Activated gamma-delta T cell treated with anti-CD3 and anti-CD28 coated beads, Interleukin-2, amount 50 U/mL, for 16 hours (primary cell): Measurements from ENCODE around the gene FOXD3.

ENCODE experiments used
- DNase-seq: peaks from one replicate; pipeline ENCODE4 v3.0.0-alpha.2; 2020; ENCODE audit warnings: low read depth

Gene FOXD3

GRCh38 chr1:63322114-63322943, at the start of gene FOXD3:
Gene FOXD3 (plus strand): TSS chr1:63322567. CDS start chr1:63323059, 492 bp downstream.
- DNase-seq: no peak

GRCh38 chr1:63272811-63273210, 49.6 kb upstream of the FOXD3 start:
- no peak for DNase-seq

- no peak for DNase-seq
Observed at GRCh38 chr1:63274371-63274770, 48.0 kb upstream of the FOXD3 start.

GRCh38 chr1:63274979-63275378, 47.4 kb upstream of the FOXD3 start:
- no peak for DNase-seq

- no peak for DNase-seq
Observed at GRCh38 chr1:63276624-63277023, 45.7 kb upstream of the FOXD3 start.

GRCh38 chr1:63277195-63278192, 44.9 kb upstream of the FOXD3 start:
- DNase-seq: no peak

- no peak for DNase-seq
Observed at GRCh38 chr1:63281753-63282152, 40.6 kb upstream of the FOXD3 start.

- no peak for DNase-seq
Observed at GRCh38 chr1:63289135-63289534, 33.2 kb upstream of the FOXD3 start.

GRCh38 chr1:63294803-63295594, 27.4 kb upstream of the FOXD3 start:
- DNase-seq: no peak

GRCh38 chr1:63304410-63304809, 18.0 kb upstream of the FOXD3 start:
- no peak for DNase-seq

- DNase-seq: no peak
Observed at GRCh38 chr1:63305043-63305442, 17.3 kb upstream of the FOXD3 start.

- no peak for DNase-seq
Observed at GRCh38 chr1:63307196-63307794, 15.1 kb upstream of the FOXD3 start.

- no peak for DNase-seq
Observed at GRCh38 chr1:63316598-63316983, 5.8 kb upstream of the FOXD3 start.

- DNase-seq: no peak
Observed at GRCh38 chr1:63316984-63317816, 5.2 kb upstream of the FOXD3 start.

- DNase-seq: no peak
Observed at GRCh38 chr1:63317817-63318152, 4.6 kb upstream of the FOXD3 start.

- DNase-seq: no peak
Observed at GRCh38 chr1:63318201-63318979, 4.0 kb upstream of the FOXD3 start.

GRCh38 chr1:63319046-63320021, 3.0 kb upstream of the FOXD3 start:
- DNase-seq: no peak

GRCh38 chr1:63320022-63320721, 2.2 kb upstream of the FOXD3 start:
- DNase-seq: no peak
